Stimulated activated naive CD8-positive, alpha-beta T cell treated with anti-CD3 and anti-CD28 coated beads, Interleukin-15, Interleukin-2, amounts not matched to agents 100 ng/mL and 50 ng/mL, for 24 hours (primary cell): Measurements from ENCODE around the gene IDH1.
"Not testable (repeated sequence)": the region's sequence is repeated elsewhere in the genome, so short reads cannot be mapped to it uniquely, and the experiment has no call there.

ENCODE experiments used
- H3K27ac Mint-ChIP-seq: one replicate; pipeline ENCODE4 v1.8.0; 2021; ENCODE audit warnings: mild to moderate bottlenecking, mixed read lengths
- H3K27me3 Mint-ChIP-seq: one replicate; pipeline ENCODE4 v1.8.0; 2021; ENCODE audit warnings: mixed read lengths
- H3K36me3 Mint-ChIP-seq: one replicate; pipeline ENCODE4 v1.8.0; 2021; ENCODE audit warnings: low read depth, mixed read lengths
- H3K4me1 Mint-ChIP-seq: one replicate; pipeline ENCODE4 v1.8.0; 2021; ENCODE audit warnings: low read depth, mixed read lengths
- H3K4me3 Mint-ChIP-seq: one replicate; pipeline ENCODE4 v1.8.0; 2021; ENCODE audit warnings: mild to moderate bottlenecking, mixed read lengths
- H3K9me3 Mint-ChIP-seq: one replicate; pipeline ENCODE4 v1.8.0; 2021; ENCODE audit warnings: mixed read lengths

Gene IDH1

DNA sequence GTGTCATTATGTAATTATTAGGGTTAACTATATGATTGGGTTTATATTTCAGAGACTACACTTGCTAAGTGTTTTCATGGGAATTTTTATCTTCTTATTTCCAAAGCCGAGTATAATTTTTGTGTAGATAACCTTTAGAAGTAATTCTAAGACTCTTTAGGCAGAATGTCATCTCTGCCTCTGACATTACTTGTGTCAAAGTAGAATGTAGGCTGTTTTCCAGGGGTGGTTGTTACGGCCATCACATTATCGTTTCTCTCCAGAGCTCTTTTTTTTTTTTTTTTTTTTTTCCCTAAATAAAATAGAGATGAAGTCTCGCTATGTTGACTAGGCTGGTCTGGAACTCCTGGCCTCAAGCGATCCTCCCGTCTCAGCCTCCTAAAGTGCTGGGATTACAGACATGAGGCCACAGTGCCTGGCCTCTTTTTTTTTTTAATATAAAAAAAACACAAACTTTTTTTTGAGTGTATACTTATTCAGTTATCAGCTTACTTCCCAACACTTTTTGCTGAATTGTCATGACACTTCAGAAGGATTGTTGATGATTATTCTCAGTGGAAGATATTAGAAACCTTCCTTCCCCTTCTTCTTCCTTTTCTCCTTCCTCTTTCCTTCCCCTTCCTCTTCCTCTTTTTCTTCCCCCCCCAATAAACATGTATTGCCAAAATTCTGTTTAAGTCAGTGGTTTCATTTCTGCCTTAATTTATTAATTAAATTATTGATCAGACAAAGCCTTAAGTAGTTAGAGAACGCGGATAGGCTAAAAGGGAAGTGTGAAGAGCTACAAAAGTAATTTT lies 13.5 kb upstream of the IDH1 start:
- peaks cover 18% of the 10 kb centered on the region for H3K36me3 Mint-ChIP-seq
- no peaks in the 10 kb centered on the region for H3K9me3 Mint-ChIP-seq
- H3K27ac Mint-ChIP-seq, result no peak overlapping the region
- peak overlapping the region; percentile 96 for H3K4me3 Mint-ChIP-seq
- peaks cover 46% of the 10 kb centered on the region for H3K4me1 Mint-ChIP-seq
- H3K27me3 Mint-ChIP-seq, result no peaks in the 10 kb centered on the region

DNA sequence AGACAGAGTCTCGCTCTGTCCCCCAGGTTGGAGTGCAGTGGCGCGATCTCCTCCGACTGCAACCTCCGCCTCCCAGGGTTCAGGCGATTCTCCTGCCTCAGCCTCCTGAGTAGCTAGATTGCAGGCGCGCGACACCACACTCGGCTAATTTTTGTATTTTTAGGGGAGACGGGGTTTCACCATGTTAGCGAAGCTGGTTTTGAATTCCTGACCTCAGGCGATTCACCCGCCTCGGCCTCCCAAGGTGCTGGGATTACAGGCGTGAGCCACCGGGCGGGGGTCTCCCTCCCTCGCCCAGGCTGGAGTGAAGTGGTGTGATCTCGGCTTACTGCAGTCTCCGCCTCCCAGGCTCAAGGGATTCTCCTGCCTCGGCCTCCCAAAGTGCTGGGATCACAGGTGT lies 12.7 kb upstream of the IDH1 start:
- Mint-ChIP-seq H3K4me1 (peaks cover 46% of the 10 kb centered on the region), H3K4me3 (peak overlapping the region; percentile 96), H3K36me3 (peaks cover 17% of the 10 kb centered on the region), H3K27ac (peak overlapping the region; percentile 96)
- not testable (repeated sequence) for H3K9me3 Mint-ChIP-seq, H3K27me3 Mint-ChIP-seq

DNA sequence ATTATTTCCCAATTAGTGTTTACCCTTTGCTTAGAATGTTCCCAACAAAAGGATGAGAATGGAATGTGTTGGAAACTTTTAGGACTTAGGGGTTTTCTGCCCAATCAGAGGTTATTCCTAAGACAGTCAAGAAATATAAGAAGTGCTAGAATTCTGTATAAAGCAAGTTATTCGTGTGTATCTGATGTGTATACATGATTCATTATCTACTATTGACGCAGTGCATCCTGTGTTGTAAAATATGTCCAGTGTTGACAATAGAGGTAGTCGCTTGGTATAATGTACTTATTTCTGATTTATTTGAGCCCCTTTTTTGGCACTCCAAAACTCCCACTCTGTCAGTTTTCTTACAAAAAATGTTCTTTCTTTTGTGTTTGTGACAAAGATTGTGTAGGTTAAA lies 12.1 kb upstream of the IDH1 start:
- Mint-ChIP-seq H3K36me3 (peaks cover 13% of the 10 kb centered on the region), H3K9me3 (no peaks in the 10 kb centered on the region), H3K27me3 (no peaks in the 10 kb centered on the region), H3K4me3 (peak overlapping the region; percentile 96), H3K27ac (peak overlapping the region; percentile 96), H3K4me1 (peaks cover 46% of the 10 kb centered on the region)

GRCh38 chr2:208266553-208266893 lies 11.7 kb upstream of the IDH1 start:
- peaks cover 46% of the 10 kb centered on the region for H3K4me1 Mint-ChIP-seq

DNA sequence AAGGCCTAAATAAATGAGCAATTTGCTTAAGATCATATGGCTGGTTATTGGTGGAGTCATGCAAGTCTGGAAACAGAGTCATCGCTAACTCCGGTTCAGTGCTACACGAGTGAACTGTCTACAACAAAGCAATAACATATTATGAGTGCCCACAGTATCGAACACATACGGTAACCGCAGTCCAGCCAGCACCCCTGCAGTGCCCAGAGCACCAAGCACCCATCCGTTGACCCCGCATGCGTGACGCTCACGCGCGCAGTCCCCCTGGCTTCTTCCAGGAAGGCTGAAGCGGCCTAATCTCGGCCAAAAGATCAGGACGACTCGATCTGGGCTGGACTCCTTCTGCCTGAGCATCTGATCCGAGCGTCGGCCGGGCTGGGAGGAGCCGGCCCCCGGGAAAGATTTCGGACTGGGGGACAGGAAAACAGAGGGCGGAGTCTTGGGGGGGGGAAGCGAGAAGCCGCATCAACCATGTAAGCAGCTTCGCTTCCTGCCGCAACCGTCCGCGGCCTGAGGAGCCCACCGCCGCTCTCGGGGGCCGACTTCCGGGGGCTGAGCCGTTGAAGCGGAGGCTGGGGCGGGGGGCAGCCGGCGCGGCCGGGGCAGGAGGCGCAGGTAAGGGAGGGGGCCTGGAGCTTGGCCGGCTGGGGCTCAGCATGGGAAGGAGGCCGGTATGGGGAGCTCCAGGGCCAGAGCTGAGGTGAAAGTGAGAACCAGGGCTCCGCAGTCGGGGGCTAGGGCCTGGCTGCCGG lies 11.1 kb upstream of the IDH1 start, which contains the start of gene PIKFYVE:
Gene PIKFYVE (plus strand): TSS at position 455 of the 752 bp plus-strand sequence. CDS start 5,265 bp downstream, outside the sequence.
- H3K4me1 Mint-ChIP-seq, result peaks cover 46% of the 10 kb centered on the region

More at GRCh38 chr2:208266553-208266893, 11.7 kb upstream of the IDH1 start:
- Mint-ChIP-seq H3K4me3 (peak overlapping the region; percentile 96), H3K27me3 (no peaks in the 10 kb centered on the region), H3K27ac (peak overlapping the region; percentile 96), H3K9me3 (no peaks in the 10 kb centered on the region), H3K36me3 (peaks cover 11% of the 10 kb centered on the region)

GRCh38 chr2:208265371-208265800 lies 10.5 kb upstream of the IDH1 start:
- H3K36me3 Mint-ChIP-seq, result peaks cover 2% of the 10 kb centered on the region
- H3K9me3 Mint-ChIP-seq, result no peaks in the 10 kb centered on the region
- peak overlapping the region; percentile 96 for H3K27ac Mint-ChIP-seq
- H3K27me3 Mint-ChIP-seq, result no peaks in the 10 kb centered on the region
- peak overlapping the region; percentile 96 for H3K4me3 Mint-ChIP-seq
- H3K4me1 Mint-ChIP-seq, result peaks cover 45% of the 10 kb centered on the region

More for the DNA sequence above, 11.1 kb upstream of the IDH1 start, which contains the start of gene PIKFYVE:
- Mint-ChIP-seq H3K27ac (peak within 1 kb of the TSS; percentile 96), H3K9me3 (no peaks in the 10 kb centered on the region), H3K36me3 (peaks cover 5% of the 10 kb centered on the region), H3K4me3 (peak within 1 kb of the TSS; percentile 96), H3K27me3 (no peaks in the 10 kb centered on the region)

GRCh38 chr2:208256849-208257813 lies 2.3 kb upstream of the IDH1 start:
- H3K36me3 Mint-ChIP-seq, H3K27ac Mint-ChIP-seq, H3K27me3 Mint-ChIP-seq, H3K4me3 Mint-ChIP-seq, H3K9me3 Mint-ChIP-seq: not testable (repeated sequence)
- peaks cover 17% of the 10 kb centered on the region for H3K4me1 Mint-ChIP-seq

DNA sequence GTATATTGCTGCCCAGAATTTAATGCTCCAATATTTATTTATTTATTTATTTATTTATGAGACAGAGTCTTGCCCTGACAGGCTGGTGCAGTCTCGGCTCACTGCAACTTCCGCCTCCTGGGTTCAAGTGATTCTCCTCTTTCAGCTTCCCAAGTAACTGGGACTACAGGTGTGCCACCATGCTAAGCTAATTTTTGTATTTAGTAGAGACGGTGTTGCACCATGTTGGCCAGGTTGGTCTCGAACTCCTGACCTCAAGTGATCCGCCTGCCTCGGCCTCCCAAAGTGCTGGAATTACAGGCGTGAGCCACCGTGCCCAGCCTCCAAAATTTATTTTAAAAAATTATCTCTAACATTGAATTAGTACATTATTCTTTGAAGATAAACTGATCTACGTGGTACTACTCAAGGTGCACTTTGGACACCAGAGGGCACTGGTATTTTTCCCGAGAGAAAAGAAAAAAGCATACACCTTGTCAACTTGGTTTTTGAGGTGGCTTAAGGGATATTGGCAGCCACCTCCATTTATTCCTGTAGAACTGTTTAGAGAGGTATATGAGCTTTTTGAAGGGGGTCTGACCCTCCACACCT lies 1.4 kb upstream of the IDH1 start:
- no peaks in the 10 kb centered on the region for H3K27me3 Mint-ChIP-seq
- peaks cover 17% of the 10 kb centered on the region for H3K4me1 Mint-ChIP-seq
- H3K9me3 Mint-ChIP-seq, result no peaks in the 10 kb centered on the region
- H3K27ac Mint-ChIP-seq, result no peak overlapping the region
- no peak overlapping the region for H3K4me3 Mint-ChIP-seq
- peaks cover 1% of the 10 kb centered on the region for H3K36me3 Mint-ChIP-seq

GRCh38 chr2:208255557-208256106 lies 761 bp upstream of the IDH1 start:
- H3K9me3 Mint-ChIP-seq, result no peaks in the 10 kb centered on the region
- peaks cover 24% of the 10 kb centered on the region for H3K4me1 Mint-ChIP-seq
- peaks cover 5% of the 10 kb centered on the region for H3K36me3 Mint-ChIP-seq
- peak overlapping the region; percentile 33 for H3K27ac Mint-ChIP-seq
- peak overlapping the region; percentile 93 for H3K4me3 Mint-ChIP-seq
- H3K27me3 Mint-ChIP-seq, result no peaks in the 10 kb centered on the region

GRCh38 chr2:208254118-208254870 lies 577 bp downstream of the IDH1 start:
- H3K27ac Mint-ChIP-seq, result peak overlapping the region; percentile 72
- no peaks in the 10 kb centered on the region for H3K9me3 Mint-ChIP-seq
- H3K4me3 Mint-ChIP-seq, result peak overlapping the region; percentile 93
- peaks cover 15% of the 10 kb centered on the region for H3K36me3 Mint-ChIP-seq
- H3K4me1 Mint-ChIP-seq, result peaks cover 27% of the 10 kb centered on the region
- H3K27me3 Mint-ChIP-seq, result no peaks in the 10 kb centered on the region

DNA sequence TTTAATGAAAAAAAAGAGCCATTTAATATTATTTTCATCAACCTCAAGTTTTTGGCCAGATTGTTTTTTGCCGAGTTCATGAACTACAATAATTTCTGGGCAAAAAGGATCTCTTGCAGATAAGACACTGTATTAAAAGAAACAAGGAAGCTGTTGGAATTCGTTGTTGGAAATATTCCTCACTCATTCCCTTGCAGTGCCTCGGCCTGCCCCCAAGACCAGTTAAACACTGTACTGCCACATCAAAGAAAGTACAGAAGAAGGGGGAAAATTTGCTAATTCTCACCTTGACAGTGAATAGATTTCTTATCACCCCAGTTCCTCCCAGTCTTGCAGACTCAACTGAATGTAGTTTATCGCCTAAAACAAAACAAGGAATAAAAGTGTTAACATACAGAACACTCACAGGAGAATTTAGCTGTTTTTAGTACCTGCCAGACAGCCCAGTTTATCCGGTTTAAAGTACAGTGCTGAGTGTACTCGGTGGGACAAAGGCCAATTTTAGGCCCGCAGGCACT lies 1.2 kb downstream of the IDH1 start:
- H3K27ac Mint-ChIP-seq, result peak overlapping the region; percentile 29
- H3K36me3 Mint-ChIP-seq, result peaks cover 15% of the 10 kb centered on the region
- peak overlapping the region; percentile 93 for H3K4me3 Mint-ChIP-seq
- peaks cover 27% of the 10 kb centered on the region for H3K4me1 Mint-ChIP-seq
- H3K9me3 Mint-ChIP-seq, result no peaks in the 10 kb centered on the region
- no peaks in the 10 kb centered on the region for H3K27me3 Mint-ChIP-seq

GRCh38 chr2:208252716-208253492 lies 2.0 kb downstream of the IDH1 start:
- no peak overlapping the region for H3K27ac Mint-ChIP-seq
- peaks cover 23% of the 10 kb centered on the region for H3K36me3 Mint-ChIP-seq

DNA sequence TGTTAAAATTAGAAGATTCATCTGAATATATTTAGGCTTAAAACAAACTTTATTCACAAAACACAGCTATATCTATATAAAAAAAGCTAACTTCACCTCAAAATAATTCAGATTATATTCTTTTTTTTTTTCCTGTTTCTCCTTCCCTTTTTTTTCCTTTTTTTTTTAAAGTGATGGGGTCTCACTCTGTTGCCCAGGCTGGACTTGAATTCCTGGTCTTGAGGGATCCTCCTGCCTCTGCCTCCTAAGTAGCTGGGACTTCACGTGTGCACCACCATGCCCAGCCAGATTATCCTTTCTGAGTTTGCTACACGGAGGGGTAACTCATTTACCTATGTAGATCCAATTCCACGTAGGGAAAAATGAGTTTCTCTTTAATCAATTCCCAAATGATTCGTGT lies 3.8 kb downstream of the IDH1 start:
- Mint-ChIP-seq H3K27me3 (no peaks in the 10 kb centered on the region), H3K27ac (peak overlapping the region; percentile 55)

More at GRCh38 chr2:208252716-208253492, 2.0 kb downstream of the IDH1 start:
- H3K9me3 Mint-ChIP-seq, result no peaks in the 10 kb centered on the region
- H3K4me3 Mint-ChIP-seq, result peak overlapping the region; percentile 93
- H3K4me1 Mint-ChIP-seq, result peaks cover 27% of the 10 kb centered on the region
- no peaks in the 10 kb centered on the region for H3K27me3 Mint-ChIP-seq

More for the DNA sequence above, 3.8 kb downstream of the IDH1 start:
- H3K36me3 Mint-ChIP-seq, result peaks cover 33% of the 10 kb centered on the region
- H3K9me3 Mint-ChIP-seq, result no peaks in the 10 kb centered on the region
- H3K4me3 Mint-ChIP-seq, result no peak overlapping the region
- H3K4me1 Mint-ChIP-seq, result peaks cover 27% of the 10 kb centered on the region
